Mesothelial cell of epicardium (in vitro differentiated cells): ENCODE results near the gene SHB. TPM values are rescaled to one million over a fixed set of nuclear protein-coding genes. Genes with fewer than 3 reads are reported as not detected.

Source experiments
- DNase-seq, 2 experiments: peaks; one replicate each; pipeline ENCODE4 v3.0.0; 2021; ENCODE audit warnings: low spot score in 2 of 2; ENCODE audit not compliant: unreplicated experiment in 2 of 2
- H3K27ac Mint-ChIP-seq: 2 replicates; pipeline ENCODE4 v1.8.0; 2021; ENCODE audit warnings: mixed read lengths
- H3K27me3 Mint-ChIP-seq: 2 replicates; pipeline ENCODE4 v1.8.0; 2021; ENCODE audit warnings: low read depth, mixed read lengths
- H3K36me3 Mint-ChIP-seq: 2 replicates; pipeline ENCODE4 v1.8.0; 2021; ENCODE audit warnings: mixed read lengths
- H3K4me1 Mint-ChIP-seq: 2 replicates; pipeline ENCODE4 v1.8.0; 2021; ENCODE audit warnings: mixed read lengths
- H3K4me3 Mint-ChIP-seq: 2 replicates; pipeline ENCODE4 v1.8.0; 2021; ENCODE audit warnings: mild to moderate bottlenecking, moderate library complexity, mixed read lengths
- H3K9me3 Mint-ChIP-seq: 2 replicates; pipeline ENCODE4 v1.8.0; 2021; ENCODE audit warnings: mixed read lengths
- CTCF ChIP-seq: fragments of 200-600 bp; sonication (generic); IDR thresholded peaks from one replicate; pipeline ENCODE4 v1.5.0; 2021; ENCODE audit warnings: antibody characterized with exemption; ENCODE audit not compliant: unreplicated experiment
- total RNA-seq: library from RNA; stranded (reverse); gene quantifications from 3 replicates; pipeline ENCODE4 v1.2.1, GENCODE V29; 2021

SHB gene
- total RNA-seq, 1 donor from 2014 or later, result 35.5 TPM

DNA sequence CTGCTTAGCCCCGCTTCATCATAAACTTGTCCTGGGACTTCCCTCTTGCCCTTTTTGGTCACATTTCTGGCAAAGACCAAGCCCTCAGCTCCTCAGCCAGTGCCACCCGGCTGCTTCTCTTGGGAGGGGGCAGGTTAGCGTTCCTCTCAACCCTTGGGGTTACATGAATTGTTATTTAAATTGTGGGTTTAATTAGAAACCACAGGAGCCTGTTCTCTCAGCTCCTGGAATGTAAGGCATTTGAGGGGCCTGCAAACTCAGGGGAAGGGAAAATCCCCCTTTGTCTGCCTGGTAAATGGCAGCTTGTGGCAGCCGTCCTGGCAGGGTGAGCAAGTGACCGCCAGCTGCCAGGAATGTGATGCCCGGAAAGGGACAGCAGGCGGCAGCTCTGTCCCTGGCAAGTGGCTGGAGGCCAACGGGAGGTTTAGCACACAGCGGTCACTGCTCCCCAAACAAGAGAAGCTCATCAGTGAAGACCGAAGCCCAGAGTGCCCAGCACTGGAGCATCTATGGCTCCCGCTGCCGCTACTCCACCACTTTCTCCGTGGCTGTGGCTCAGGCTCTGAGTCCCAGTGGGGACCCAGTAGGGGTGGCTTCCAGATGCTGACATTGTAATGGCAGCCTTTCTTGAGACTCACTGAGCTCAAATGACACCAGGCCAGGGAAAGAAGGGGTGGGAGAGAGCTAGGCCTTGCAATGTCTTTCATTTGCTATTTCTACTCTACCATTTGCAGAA, 51.7 kb downstream of the SHB start:
- Mint-ChIP-seq H3K27ac (peak overlapping the region; percentile 99), H3K4me3 (peak overlapping the region; percentile 30), H3K27me3 (no peaks in the 10 kb centered on the region), H3K9me3 (no peaks in the 10 kb centered on the region), H3K4me1 (peaks cover 63% of the 10 kb centered on the region), H3K36me3 (peaks cover 18% of the 10 kb centered on the region)
- no peak for TF ChIP-seq CTCF
- no peak for DNase-seq

DNA sequence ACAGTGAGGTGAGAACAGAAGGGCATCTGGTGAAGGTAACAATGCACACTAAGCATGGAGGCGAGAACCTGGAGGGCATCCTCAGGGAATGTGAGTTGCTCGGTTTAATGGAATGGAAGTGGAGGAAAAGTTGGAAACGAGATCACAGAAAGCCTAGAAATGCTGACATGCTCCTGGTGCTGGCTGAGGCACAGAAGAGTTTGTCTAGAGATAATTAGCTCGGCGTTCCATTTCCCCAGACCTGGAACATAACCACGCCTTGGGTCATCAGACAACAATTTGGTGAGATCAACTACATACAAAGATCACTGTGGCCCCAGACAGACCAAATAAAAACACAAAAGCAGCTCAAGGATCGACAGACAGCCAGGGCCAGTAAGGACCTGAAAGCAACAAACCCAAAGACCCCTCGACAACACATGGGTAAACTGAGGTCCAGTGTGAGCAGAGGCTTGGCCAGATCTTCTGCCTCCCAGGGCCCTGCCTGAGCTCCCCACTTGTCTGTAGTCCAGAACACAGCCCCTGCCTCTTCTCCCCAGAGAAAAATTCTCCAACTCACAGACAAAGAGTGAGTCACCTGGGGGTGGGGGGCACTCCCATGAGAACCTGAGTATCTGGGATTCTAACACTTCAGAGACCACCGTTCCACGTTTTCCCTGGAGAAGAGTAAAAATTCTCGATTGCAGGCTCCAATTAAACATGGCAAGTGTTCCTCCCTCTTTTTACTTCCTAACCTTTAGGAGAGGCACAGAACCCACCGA, 52.5 kb downstream of the SHB start:
- peaks cover 18% of the 10 kb centered on the region for H3K36me3 Mint-ChIP-seq

GRCh38 chr9:38015906-38016305, 53.1 kb downstream of the SHB start:
- H3K36me3 Mint-ChIP-seq, result peaks cover 18% of the 10 kb centered on the region
- no peak overlapping the region for H3K4me3 Mint-ChIP-seq
- H3K27ac Mint-ChIP-seq, result peak overlapping the region; percentile 99

More for the DNA sequence above, 52.5 kb downstream of the SHB start:
- Mint-ChIP-seq H3K4me1 (peaks cover 56% of the 10 kb centered on the region), H3K9me3 (no peaks in the 10 kb centered on the region), H3K4me3 (no peak overlapping the region), H3K27me3 (no peaks in the 10 kb centered on the region), H3K27ac (peak overlapping the region; percentile 99)
- no peak for TF ChIP-seq CTCF
- no peak for DNase-seq

DNA sequence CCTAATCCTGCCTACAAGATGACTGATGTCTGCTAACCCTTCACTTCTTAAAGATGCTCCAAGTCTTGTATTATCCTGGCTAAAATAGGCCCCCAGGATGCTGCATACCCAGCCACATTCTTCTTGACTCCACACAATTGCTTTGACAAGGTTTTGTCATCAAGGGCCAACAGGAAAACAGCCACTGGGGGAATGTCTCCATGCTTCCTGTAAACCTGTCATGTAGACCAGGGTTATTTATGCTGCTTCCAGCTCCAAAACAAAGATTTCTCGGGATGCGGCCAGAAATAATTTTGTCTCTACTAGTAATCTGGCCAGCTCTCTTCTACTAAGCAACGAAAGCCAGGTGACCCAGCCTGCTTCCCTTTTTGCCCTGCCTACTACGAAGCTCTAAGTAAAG, 53.8 kb downstream of the SHB start:
- H3K27ac Mint-ChIP-seq, result no peak overlapping the region
- H3K36me3 Mint-ChIP-seq, result peaks cover 18% of the 10 kb centered on the region

More at GRCh38 chr9:38015906-38016305, 53.1 kb downstream of the SHB start:
- Mint-ChIP-seq H3K4me1 (peaks cover 54% of the 10 kb centered on the region), H3K9me3 (no peaks in the 10 kb centered on the region), H3K27me3 (no peaks in the 10 kb centered on the region)
- no peak for DNase-seq
- no peak for TF ChIP-seq CTCF

GRCh38 chr9:38012767-38013450, 56.1 kb downstream of the SHB start:
- no peak for DNase-seq
- H3K27me3 Mint-ChIP-seq, result no peaks in the 10 kb centered on the region
- no peak overlapping the region for H3K27ac Mint-ChIP-seq
- peaks cover 18% of the 10 kb centered on the region for H3K36me3 Mint-ChIP-seq
- H3K4me1 Mint-ChIP-seq, result peaks cover 38% of the 10 kb centered on the region
- no peak overlapping the region for H3K4me3 Mint-ChIP-seq
- no peaks in the 10 kb centered on the region for H3K9me3 Mint-ChIP-seq
- TF ChIP-seq CTCF, result no peak

More for the DNA sequence above, 53.8 kb downstream of the SHB start:
- Mint-ChIP-seq H3K4me3 (no peak overlapping the region), H3K4me1 (peaks cover 47% of the 10 kb centered on the region), H3K9me3 (no peaks in the 10 kb centered on the region), H3K27me3 (no peaks in the 10 kb centered on the region)
- no peak for TF ChIP-seq CTCF
- DNase-seq, result no peak
